GM12878 (cell line): ENCODE measurements around the gene SEMA3A.

Experiments
- CREB1 ChIP-seq: IDR thresholded peaks from 2 replicates; pipeline ENCODE4 v1.6.1; 2012; ENCODE audit warnings: low read depth, mild to moderate bottlenecking, inconsistent platforms
- DPF2 ChIP-seq: fragments of 450-650 bp; IDR thresholded peaks from 2 replicates; pipeline ENCODE4 v1.6.1; 2017; ENCODE audit warnings: mild to moderate bottlenecking
- GABPA ChIP-seq: IDR thresholded peaks from 2 replicates; pipeline ENCODE4 v1.6.1; 2014; ENCODE audit warnings: antibody characterized with exemption, low read depth, mild to moderate bottlenecking, inconsistent platforms
- GATAD2B ChIP-seq: fragments of 450-650 bp; conservative IDR thresholded peaks from 2 replicates; pipeline ENCODE4 v1.6.1; 2017; ENCODE audit warnings: low read depth, mild to moderate bottlenecking, moderate library complexity
- POLR2AphosphoS5 ChIP-seq: IDR thresholded peaks from 2 replicates; pipeline ENCODE4 v1.6.1; 2011; ENCODE audit warnings: mild to moderate bottlenecking, low read length, inconsistent platforms

GRCh38 chr7:84187087-84187805, 7.3 kb downstream of the SEMA3A start:
- TF ChIP-seq CREB1 = no peak
- no peak for TF ChIP-seq DPF2
- TF ChIP-seq POLR2AphosphoS5 = no peak
- no peak for TF ChIP-seq GABPA
- TF ChIP-seq GATAD2B = no peak
